Measurements from ENCODE around the gene MARCKSL1.

DNA sequence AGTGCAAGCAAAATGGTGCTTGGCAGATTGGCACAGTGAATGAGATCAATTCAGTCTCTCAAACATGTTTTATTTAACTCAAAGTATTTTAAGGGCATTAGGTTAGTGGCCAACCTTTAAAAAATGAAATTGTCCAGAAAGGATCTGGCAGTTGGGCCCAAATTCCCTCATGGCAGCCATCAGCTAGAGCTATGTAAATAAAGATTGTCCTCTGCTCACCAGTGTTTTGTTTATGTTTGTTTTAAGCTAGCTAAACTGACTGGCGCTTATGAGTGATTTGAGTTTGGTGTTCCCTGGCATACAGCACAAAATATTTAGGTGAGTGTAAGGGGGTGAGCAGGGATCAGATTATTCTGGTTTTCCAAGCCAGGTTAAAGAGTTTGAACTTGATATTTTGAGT lies 26.1 kb downstream of the MARCKSL1 start:
- TF ChIP-seq, protein P1, sequence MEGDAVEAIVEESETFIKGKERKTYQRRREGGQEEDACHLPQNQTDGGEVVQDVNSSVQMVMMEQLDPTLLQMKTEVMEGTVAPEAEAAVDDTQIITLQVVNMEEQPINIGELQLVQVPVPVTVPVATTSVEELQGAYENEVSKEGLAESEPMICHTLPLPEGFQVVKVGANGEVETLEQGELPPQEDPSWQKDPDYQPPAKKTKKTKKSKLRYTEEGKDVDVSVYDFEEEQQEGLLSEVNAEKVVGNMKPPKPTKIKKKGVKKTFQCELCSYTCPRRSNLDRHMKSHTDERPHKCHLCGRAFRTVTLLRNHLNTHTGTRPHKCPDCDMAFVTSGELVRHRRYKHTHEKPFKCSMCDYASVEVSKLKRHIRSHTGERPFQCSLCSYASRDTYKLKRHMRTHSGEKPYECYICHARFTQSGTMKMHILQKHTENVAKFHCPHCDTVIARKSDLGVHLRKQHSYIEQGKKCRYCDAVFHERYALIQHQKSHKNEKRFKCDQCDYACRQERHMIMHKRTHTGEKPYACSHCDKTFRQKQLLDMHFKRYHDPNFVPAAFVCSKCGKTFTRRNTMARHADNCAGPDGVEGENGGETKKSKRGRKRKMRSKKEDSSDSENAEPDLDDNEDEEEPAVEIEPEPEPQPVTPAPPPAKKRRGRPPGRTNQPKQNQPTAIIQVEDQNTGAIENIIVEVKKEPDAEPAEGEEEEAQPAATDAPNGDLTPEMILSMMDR (IDR thresholded peaks at IDR 0.05): no peak
- no peak for TF ChIP-seq POLR2A (IDR thresholded peaks at IDR 0.05)
